ENCODE results near the gene KCND2. TPM values are rescaled to one million over a fixed set of nuclear protein-coding genes. Genes with fewer than 3 reads are reported as not detected.

KCND2 gene
- total and polyA plus RNA-seq, 2 of the 4 experiments (the other 2 are of a cell fraction) = under 0.01 TPM; not detected in 1

DNA sequence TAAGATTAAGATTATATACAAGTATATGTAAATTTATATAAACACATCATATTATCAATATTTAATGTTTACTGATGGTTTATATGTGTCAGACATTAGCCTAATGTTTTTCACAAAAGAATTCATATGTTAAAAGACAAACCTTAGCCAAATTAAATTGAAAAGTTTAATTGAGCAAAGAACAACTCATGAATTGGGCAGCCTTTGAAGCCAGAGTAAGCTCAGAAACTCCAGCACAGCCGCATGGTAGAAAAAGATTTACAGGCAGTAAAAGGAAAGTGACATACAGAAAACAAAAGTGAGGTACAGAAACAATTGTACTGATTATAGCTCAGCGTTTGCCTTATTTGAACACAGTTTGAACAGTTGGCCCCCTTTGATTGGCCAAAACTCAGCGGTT lies 460.9 kb downstream of the KCND2 start:
- no peak overlapping the region for H4K5ac ChIP-seq (ENCODE audit: low read depth, low read length)
- H3K79me1 ChIP-seq (ENCODE audit: low read depth in 1 of 2, low read length in 2 of 2) = no peaks in the 10 kb centered on the region
- H3K4me1 ChIP-seq (ENCODE audit: control insufficient read depth, insufficient read depth, low read length) = peaks cover 4% of the 10 kb centered on the region
- H2BK20ac ChIP-seq (ENCODE audit: low read depth, low read length) = no peak overlapping the region
- H3K18ac ChIP-seq (ENCODE audit: low read depth, low read length) = no peak overlapping the region
- H3K4ac ChIP-seq (ENCODE audit: low read depth, low read length) = no peak overlapping the region
- TF ChIP-seq, protein P1, sequence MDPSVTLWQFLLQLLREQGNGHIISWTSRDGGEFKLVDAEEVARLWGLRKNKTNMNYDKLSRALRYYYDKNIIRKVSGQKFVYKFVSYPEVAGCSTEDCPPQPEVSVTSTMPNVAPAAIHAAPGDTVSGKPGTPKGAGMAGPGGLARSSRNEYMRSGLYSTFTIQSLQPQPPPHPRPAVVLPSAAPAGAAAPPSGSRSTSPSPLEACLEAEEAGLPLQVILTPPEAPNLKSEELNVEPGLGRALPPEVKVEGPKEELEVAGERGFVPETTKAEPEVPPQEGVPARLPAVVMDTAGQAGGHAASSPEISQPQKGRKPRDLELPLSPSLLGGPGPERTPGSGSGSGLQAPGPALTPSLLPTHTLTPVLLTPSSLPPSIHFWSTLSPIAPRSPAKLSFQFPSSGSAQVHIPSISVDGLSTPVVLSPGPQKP (IDR thresholded peaks at IDR 0.05; ENCODE audit: borderline replicate concordance, low read depth, low read length) = no peak
- TF ChIP-seq CHD1 (IDR thresholded peaks at IDR 0.05; ENCODE audit: low read depth, low read length) (no peak), CEBPB (IDR thresholded peaks at IDR 0.05; ENCODE audit: low read depth, low read length) (no peak), FOS (IDR thresholded peaks at IDR 0.05; ENCODE audit: low read depth, low read length) (no peak), RAD21 (IDR thresholded peaks at IDR 0.05; ENCODE audit: low read length) (no peak), MAZ (IDR thresholded peaks at IDR 0.05; ENCODE audit: borderline replicate concordance, low read depth, low read length) (no peak), POLR2A (IDR thresholded peaks at IDR 0.05; ENCODE audit: low read depth, low read length) (no peak), NFE2L2 (IDR thresholded peaks at IDR 0.05; ENCODE audit: low read depth, low read length) (no peak), RFX5 (IDR thresholded peaks at IDR 0.05; ENCODE audit: low read depth, low read length) (no peak), SMC3 (IDR thresholded peaks at IDR 0.05; ENCODE audit: low read depth, low read length) (no peak), MXI1 (IDR thresholded peaks at IDR 0.05; ENCODE audit: borderline replicate concordance, low read depth, low read length) (no peak), RCOR1 (IDR thresholded peaks at IDR 0.05; ENCODE audit: insufficient replicate concordance, low read length) (no peak), MAFK (IDR thresholded peaks at IDR 0.05; ENCODE audit: low read depth, low read length) (no peak)
- TF ChIP-seq, protein P2, sequence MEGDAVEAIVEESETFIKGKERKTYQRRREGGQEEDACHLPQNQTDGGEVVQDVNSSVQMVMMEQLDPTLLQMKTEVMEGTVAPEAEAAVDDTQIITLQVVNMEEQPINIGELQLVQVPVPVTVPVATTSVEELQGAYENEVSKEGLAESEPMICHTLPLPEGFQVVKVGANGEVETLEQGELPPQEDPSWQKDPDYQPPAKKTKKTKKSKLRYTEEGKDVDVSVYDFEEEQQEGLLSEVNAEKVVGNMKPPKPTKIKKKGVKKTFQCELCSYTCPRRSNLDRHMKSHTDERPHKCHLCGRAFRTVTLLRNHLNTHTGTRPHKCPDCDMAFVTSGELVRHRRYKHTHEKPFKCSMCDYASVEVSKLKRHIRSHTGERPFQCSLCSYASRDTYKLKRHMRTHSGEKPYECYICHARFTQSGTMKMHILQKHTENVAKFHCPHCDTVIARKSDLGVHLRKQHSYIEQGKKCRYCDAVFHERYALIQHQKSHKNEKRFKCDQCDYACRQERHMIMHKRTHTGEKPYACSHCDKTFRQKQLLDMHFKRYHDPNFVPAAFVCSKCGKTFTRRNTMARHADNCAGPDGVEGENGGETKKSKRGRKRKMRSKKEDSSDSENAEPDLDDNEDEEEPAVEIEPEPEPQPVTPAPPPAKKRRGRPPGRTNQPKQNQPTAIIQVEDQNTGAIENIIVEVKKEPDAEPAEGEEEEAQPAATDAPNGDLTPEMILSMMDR (conservative IDR thresholded peaks at IDR 0.05; ENCODE audit: low read depth, low read length) = no peak
- TF ChIP-seq, protein P3, sequence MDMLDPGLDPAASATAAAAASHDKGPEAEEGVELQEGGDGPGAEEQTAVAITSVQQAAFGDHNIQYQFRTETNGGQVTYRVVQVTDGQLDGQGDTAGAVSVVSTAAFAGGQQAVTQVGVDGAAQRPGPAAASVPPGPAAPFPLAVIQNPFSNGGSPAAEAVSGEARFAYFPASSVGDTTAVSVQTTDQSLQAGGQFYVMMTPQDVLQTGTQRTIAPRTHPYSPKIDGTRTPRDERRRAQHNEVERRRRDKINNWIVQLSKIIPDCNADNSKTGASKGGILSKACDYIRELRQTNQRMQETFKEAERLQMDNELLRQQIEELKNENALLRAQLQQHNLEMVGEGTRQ (IDR thresholded peaks at IDR 0.05; ENCODE audit: low read depth, low read length) = no peak
- H4K20me1 ChIP-seq (ENCODE audit: insufficient read depth, low read length) = no peaks in the 10 kb centered on the region
- intact Hi-C loops (cut with micrococcal nuclease) = no loop called here
- no TSS peak for BruUV-seq (replicated peaks)
- ATAC-seq (ENCODE audit: low read depth) = no peak
- no peak overlapping the region for H3K23ac ChIP-seq (ENCODE audit: low read depth, low read length)
- in situ Hi-C loops (cut with MboI; ENCODE audit: low sequenced_read_pairs) = no loop called here
- H2BK15ac ChIP-seq (ENCODE audit: low read depth, low read length) = no peak overlapping the region
- 0 out of 2 replicates have a peak overlapping the region, but pooled peaks have one; percentile 10 for H2BK120ac ChIP-seq (ENCODE audit: low read depth, low read length)
- H3K36me3 ChIP-seq (ENCODE audit: control insufficient read depth, insufficient read depth, low read length) = no peaks in the 10 kb centered on the region
- POLR2A ChIA-PET (ENCODE audit: unreplicated experiment) = no interaction called here
- dilution Hi-C loops (cut with HindIII; ENCODE audit: low sequenced_read_pairs, unreplicated experiment) = no loop called here
- no peak overlapping the region for H2AFZ ChIP-seq (replicated peaks; ENCODE audit: low read length, poor library complexity)
- CTCF ChIA-PET = no interaction called here
- H2AK5ac ChIP-seq (ENCODE audit: low read depth, low read length) = no peak overlapping the region
- WGBS, 2 experiments (ENCODE audit: extremely low coverage in 2 of 2, insufficient read length in 1 of 2) = 100% methylated on average over 2 of the region's 3 CpGs; no CpG with 5 or more reads in 1 of the 2 experiments
- no peak overlapping the region for H2AK9ac ChIP-seq (replicated peaks; ENCODE audit: low read depth, low read length, poor library complexity)
- no peak overlapping the region for H3K4me3 ChIP-seq (ENCODE audit: insufficient read depth, low read depth, low read length)
- no peak overlapping the region for H2BK5ac ChIP-seq (ENCODE audit: low read depth, low read length, poor library complexity, severe bottlenecking)
- no peak for DNase-seq
- no peaks in the 10 kb centered on the region for H3K27me3 ChIP-seq (ENCODE audit: control insufficient read depth, insufficient read depth, low read length)
- no peak overlapping the region for H3K14ac ChIP-seq (replicated peaks; ENCODE audit: low read depth, low read length)
- H3K9ac ChIP-seq (ENCODE audit: low read depth, low read length) = no peak overlapping the region
- H4K91ac ChIP-seq (ENCODE audit: insufficient read depth, low read depth, low read length) = no peak overlapping the region
- no peaks in the 10 kb centered on the region for H3K9me3 ChIP-seq (ENCODE audit: control insufficient read depth, insufficient read depth, low read length)
- H3K9me1 ChIP-seq (ENCODE audit: insufficient read depth, low read length) = peaks cover 6% of the 10 kb centered on the region; the same call in 1 of the 2 replicates
- H4K8ac ChIP-seq (ENCODE audit: low read depth in 2 of 2, low read length in 2 of 2) = no peak overlapping the region
- H3K56ac ChIP-seq (ENCODE audit: extremely low read depth, insufficient read depth, low read length) = no peak overlapping the region
- H3K4me2 ChIP-seq (ENCODE audit: low read depth, low read length) = no peak overlapping the region
- no peak overlapping the region for H3K27ac ChIP-seq (ENCODE audit: insufficient read depth, low read length)
